HAP-1 (cell line): ENCODE measurements around the gene ELAVL4.

Source experiments
- DNase-seq, 2 experiments: peaks; one replicate each; pipeline ENCODE4 v3.0.0-alpha.2; 2016 to 2020; ENCODE audit warnings: low spot score in 2 of 2
- H3K27me3 ChIP-seq: fragments of 250-450 bp; sonication (Bioruptor Pico); 2 replicates; pipeline ENCODE4 v1.5.1; 2020; ENCODE audit warnings: low read depth, mild to moderate bottlenecking, moderate library complexity
- H3K36me3 ChIP-seq: fragments of 250-450 bp; sonication (Bioruptor Pico); replicated peaks from 2 replicates; pipeline ENCODE4 v1.5.1; 2020; ENCODE audit warnings: mild to moderate bottlenecking
- H3K4me1 ChIP-seq: fragments of 250-450 bp; sonication (Bioruptor Pico); 2 replicates; pipeline ENCODE4 v1.5.1; 2020; ENCODE audit warnings: mild to moderate bottlenecking
- H3K4me3 ChIP-seq: fragments of 250-450 bp; sonication (Bioruptor Pico); 2 replicates; pipeline ENCODE4 v1.5.1; 2020; ENCODE audit warnings: mild to moderate bottlenecking, moderate library complexity
- H3K9me3 ChIP-seq: fragments of 250-450 bp; sonication (Bioruptor Pico); 2 replicates; pipeline ENCODE4 v1.5.1; 2020; ENCODE audit warnings: mild to moderate bottlenecking, moderate library complexity
- in situ Hi-C: fragments of 300-500 bp; cut with MboI; formaldehyde crosslinking; loops from 3 replicates; pipeline ENCODE4 v1.14.3; 2020; ENCODE audit warnings: low sequenced_read_pairs, inconsistent platforms, mixed read lengths

ELAVL4 gene

GRCh38 chr1:50213505-50213904 is 104.8 kb downstream of the ELAVL4 start:
- no peaks in the 10 kb centered on the region for H3K4me1 ChIP-seq
- H3K4me3 ChIP-seq = no peak overlapping the region
- H3K9me3 ChIP-seq = no peaks in the 10 kb centered on the region
- no peaks in the 10 kb centered on the region for H3K36me3 ChIP-seq
- DNase-seq = no peak
- in situ Hi-C loops = no loop called here
- no peaks in the 10 kb centered on the region for H3K27me3 ChIP-seq

- Histone ChIP-seq H3K27me3 (no peaks in the 10 kb centered on the region), H3K9me3 (no peaks in the 10 kb centered on the region), H3K4me3 (no peak overlapping the region), H3K36me3 (no peaks in the 10 kb centered on the region), H3K4me1 (no peaks in the 10 kb centered on the region)
- no peak for DNase-seq
- in situ Hi-C loops = no loop called here
Measured at GRCh38 chr1:50214717-50215116, 106.0 kb downstream of the ELAVL4 start.

- Histone ChIP-seq H3K36me3 (no peaks in the 10 kb centered on the region), H3K4me3 (no peak overlapping the region), H3K9me3 (no peaks in the 10 kb centered on the region), H3K27me3 (no peaks in the 10 kb centered on the region), H3K4me1 (no peaks in the 10 kb centered on the region)
- no peak for DNase-seq
- in situ Hi-C loops = no loop called here
Measured at GRCh38 chr1:50218344-50219120, 109.8 kb downstream of the ELAVL4 start.

- Histone ChIP-seq H3K9me3 (no peaks in the 10 kb centered on the region; the same call in 1 of the 2 replicates), H3K36me3 (no peaks in the 10 kb centered on the region), H3K4me3 (no peak overlapping the region), H3K4me1 (no peaks in the 10 kb centered on the region), H3K27me3 (no peaks in the 10 kb centered on the region)
- no peak for DNase-seq
- in situ Hi-C loops = no loop called here
Measured at GRCh38 chr1:50228871-50229384, 120.2 kb downstream of the ELAVL4 start.

- no peak for DNase-seq
- Histone ChIP-seq H3K27me3 (no peaks in the 10 kb centered on the region), H3K36me3 (no peaks in the 10 kb centered on the region), H3K9me3 (no peaks in the 10 kb centered on the region; the same call in 1 of the 2 replicates), H3K4me3 (no peak overlapping the region), H3K4me1 (no peaks in the 10 kb centered on the region)
- in situ Hi-C loops = no loop called here
Measured at GRCh38 chr1:50231209-50231608, 122.5 kb downstream of the ELAVL4 start.

GRCh38 chr1:50232336-50232735 is 123.6 kb downstream of the ELAVL4 start:
- no peaks in the 10 kb centered on the region for H3K27me3 ChIP-seq
- no peaks in the 10 kb centered on the region for H3K36me3 ChIP-seq
- DNase-seq = no peak
- no peak overlapping the region for H3K4me3 ChIP-seq
- in situ Hi-C loops = no loop called here
- H3K9me3 ChIP-seq = no peaks in the 10 kb centered on the region
- H3K4me1 ChIP-seq = no peaks in the 10 kb centered on the region

GRCh38 chr1:50236656-50237055 is 127.9 kb downstream of the ELAVL4 start:
- Histone ChIP-seq H3K9me3 (no peaks in the 10 kb centered on the region), H3K4me3 (no peak overlapping the region), H3K36me3 (no peaks in the 10 kb centered on the region), H3K27me3 (no peaks in the 10 kb centered on the region), H3K4me1 (no peaks in the 10 kb centered on the region)
- in situ Hi-C loops = no loop called here
- no peak for DNase-seq

GRCh38 chr1:50237056-50237455 is 128.3 kb downstream of the ELAVL4 start:
- no peaks in the 10 kb centered on the region for H3K9me3 ChIP-seq
- no peak overlapping the region for H3K4me3 ChIP-seq
- H3K36me3 ChIP-seq = no peaks in the 10 kb centered on the region
- H3K27me3 ChIP-seq = no peaks in the 10 kb centered on the region
- no peaks in the 10 kb centered on the region for H3K4me1 ChIP-seq
- DNase-seq = no peak
- in situ Hi-C loops = no loop called here

- in situ Hi-C loops = no loop called here
- no peaks in the 10 kb centered on the region for H3K9me3 ChIP-seq
- no peak for DNase-seq
- H3K36me3 ChIP-seq = no peaks in the 10 kb centered on the region
- no peaks in the 10 kb centered on the region for H3K4me1 ChIP-seq
- H3K4me3 ChIP-seq = no peak overlapping the region
- no peaks in the 10 kb centered on the region for H3K27me3 ChIP-seq
Measured at GRCh38 chr1:50243939-50244338, 135.2 kb downstream of the ELAVL4 start.

GRCh38 chr1:50246869-50247268 is 138.1 kb downstream of the ELAVL4 start:
- in situ Hi-C loops = no loop called here
- no peaks in the 10 kb centered on the region for H3K27me3 ChIP-seq
- no peak overlapping the region for H3K4me3 ChIP-seq
- no peaks in the 10 kb centered on the region for H3K9me3 ChIP-seq
- H3K4me1 ChIP-seq = no peaks in the 10 kb centered on the region
- no peaks in the 10 kb centered on the region for H3K36me3 ChIP-seq
- no peak for DNase-seq

GRCh38 chr1:50251702-50252101 is 143.0 kb downstream of the ELAVL4 start:
- DNase-seq = no peak
- in situ Hi-C loops = no loop called here
- no peaks in the 10 kb centered on the region for H3K4me1 ChIP-seq
- peaks cover 4% of the 10 kb centered on the region; the same call in 1 of the 2 replicates for H3K27me3 ChIP-seq
- no peaks in the 10 kb centered on the region for H3K9me3 ChIP-seq
- H3K36me3 ChIP-seq = no peaks in the 10 kb centered on the region
- no peak overlapping the region for H3K4me3 ChIP-seq

- DNase-seq = no peak
- Histone ChIP-seq H3K9me3 (no peaks in the 10 kb centered on the region), H3K4me1 (no peaks in the 10 kb centered on the region), H3K4me3 (no peak overlapping the region), H3K36me3 (no peaks in the 10 kb centered on the region), H3K27me3 (peaks cover 4% of the 10 kb centered on the region; the same call in 1 of the 2 replicates)
- in situ Hi-C loops = no loop called here
Measured at GRCh38 chr1:50252196-50252595, 143.5 kb downstream of the ELAVL4 start.
